Neutrophil (primary cell): ENCODE results near the gene FSTL4.

Experiments
- H3K27ac ChIP-seq: fragments of 200-600 bp; sonication (generic); 2 replicates; pipeline ENCODE4 v1.5.1; 2016; ENCODE audit warnings: mild to moderate bottlenecking, moderate library complexity
- H3K27me3 ChIP-seq: fragments of 200-600 bp; sonication (generic); 2 replicates; pipeline ENCODE4 v1.6.0; 2016; ENCODE audit warnings: mild to moderate bottlenecking
- H3K36me3 ChIP-seq: fragments of 200-600 bp; sonication (generic); 2 replicates; pipeline ENCODE4 v1.5.1; 2017
- H3K4me1 ChIP-seq, 2 experiments: fragments of 200-600 bp in 1 of 2; sonication (generic) in 1 of 2; 1 replicate in 1 of 2; 2 replicates in 1 of 2; pipeline versions ENCODE4 v1.5.1 to v1.6.1; 2013 to 2016; ENCODE audit warnings: low read depth in 1 of 2, low read length in 1 of 2, mild to moderate bottlenecking in 1 of 2, moderate library complexity in 1 of 2; ENCODE audit not compliant: control insufficient read depth in 1 of 2, insufficient read depth in 1 of 2
- H3K4me3 ChIP-seq, 2 experiments: fragments of 200-600 bp in 1 of 2; sonication (generic) in 1 of 2; 1 replicate in 1 of 2; 2 replicates in 1 of 2; pipeline ENCODE4 v1.5.1; 2013 to 2016; ENCODE audit warnings: low read depth in 1 of 2, low read length in 1 of 2, mild to moderate bottlenecking in 1 of 2, moderate library complexity in 1 of 2
- H3K9me3 ChIP-seq: fragments of 200-600 bp; sonication (generic); 2 replicates; pipeline ENCODE4 v1.5.1; 2016
- TF ChIP-seq, protein P1 (sequence below): fragments of 200-600 bp; sonication (generic); IDR thresholded peaks from 2 replicates; pipeline ENCODE4 v1.5.1; 2016; ENCODE audit warnings: antibody characterized with exemption

The FSTL4 gene

DNA sequence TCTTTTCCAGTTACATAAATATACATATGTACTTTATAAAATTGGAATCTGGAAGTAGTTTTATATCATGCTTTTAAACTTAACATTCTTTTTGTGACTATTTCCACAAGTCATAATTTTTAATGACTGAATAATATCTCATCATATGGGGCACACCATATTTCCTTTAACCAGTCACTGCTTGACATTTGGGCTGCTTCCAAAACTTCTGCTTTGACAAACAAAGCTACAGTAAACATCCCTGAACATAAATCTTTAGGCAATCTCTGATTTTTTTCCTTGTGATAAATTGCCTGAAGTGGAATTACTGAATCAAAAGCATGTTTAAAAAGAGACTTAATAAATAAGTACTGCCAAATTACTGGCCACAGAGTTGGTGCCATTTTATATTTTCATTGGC is 178.0 kb downstream of the FSTL4 start:
- Histone ChIP-seq H3K27me3 (peaks cover 81% of the 10 kb centered on the region), H3K36me3 (no peaks in the 10 kb centered on the region), H3K4me3 (no peak overlapping the region), H3K4me1 (no peaks in the 10 kb centered on the region), H3K9me3 (no peaks in the 10 kb centered on the region), H3K27ac (no peak overlapping the region)
- TF ChIP-seq, protein P1, sequence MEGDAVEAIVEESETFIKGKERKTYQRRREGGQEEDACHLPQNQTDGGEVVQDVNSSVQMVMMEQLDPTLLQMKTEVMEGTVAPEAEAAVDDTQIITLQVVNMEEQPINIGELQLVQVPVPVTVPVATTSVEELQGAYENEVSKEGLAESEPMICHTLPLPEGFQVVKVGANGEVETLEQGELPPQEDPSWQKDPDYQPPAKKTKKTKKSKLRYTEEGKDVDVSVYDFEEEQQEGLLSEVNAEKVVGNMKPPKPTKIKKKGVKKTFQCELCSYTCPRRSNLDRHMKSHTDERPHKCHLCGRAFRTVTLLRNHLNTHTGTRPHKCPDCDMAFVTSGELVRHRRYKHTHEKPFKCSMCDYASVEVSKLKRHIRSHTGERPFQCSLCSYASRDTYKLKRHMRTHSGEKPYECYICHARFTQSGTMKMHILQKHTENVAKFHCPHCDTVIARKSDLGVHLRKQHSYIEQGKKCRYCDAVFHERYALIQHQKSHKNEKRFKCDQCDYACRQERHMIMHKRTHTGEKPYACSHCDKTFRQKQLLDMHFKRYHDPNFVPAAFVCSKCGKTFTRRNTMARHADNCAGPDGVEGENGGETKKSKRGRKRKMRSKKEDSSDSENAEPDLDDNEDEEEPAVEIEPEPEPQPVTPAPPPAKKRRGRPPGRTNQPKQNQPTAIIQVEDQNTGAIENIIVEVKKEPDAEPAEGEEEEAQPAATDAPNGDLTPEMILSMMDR, result no peak

DNA sequence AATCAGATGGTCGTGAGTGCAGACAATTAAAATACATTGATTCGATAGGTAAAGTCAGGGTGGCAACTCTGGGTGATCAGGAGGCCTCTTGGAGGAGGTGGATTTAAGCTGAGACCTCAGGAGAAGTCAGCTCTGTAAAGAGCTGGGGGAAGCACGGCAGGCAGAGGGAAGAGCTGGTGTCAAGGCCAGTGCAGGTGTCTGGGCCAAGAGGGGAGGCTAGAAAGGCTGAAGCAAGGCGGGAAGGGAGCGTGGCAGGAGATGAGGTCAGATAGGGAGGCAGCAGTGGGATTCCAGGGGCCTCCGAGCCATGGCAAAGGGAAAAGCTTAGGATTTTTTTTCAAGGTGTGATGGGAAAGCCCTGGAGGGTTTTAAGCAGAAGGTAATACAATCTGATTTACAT is 178.7 kb downstream of the FSTL4 start:
- Histone ChIP-seq H3K9me3 (no peaks in the 10 kb centered on the region), H3K27ac (no peak overlapping the region), H3K27me3 (peaks cover 77% of the 10 kb centered on the region), H3K4me1 (no peaks in the 10 kb centered on the region), H3K36me3 (no peaks in the 10 kb centered on the region), H3K4me3 (no peak overlapping the region)
- TF ChIP-seq, protein P1, result no peak

DNA sequence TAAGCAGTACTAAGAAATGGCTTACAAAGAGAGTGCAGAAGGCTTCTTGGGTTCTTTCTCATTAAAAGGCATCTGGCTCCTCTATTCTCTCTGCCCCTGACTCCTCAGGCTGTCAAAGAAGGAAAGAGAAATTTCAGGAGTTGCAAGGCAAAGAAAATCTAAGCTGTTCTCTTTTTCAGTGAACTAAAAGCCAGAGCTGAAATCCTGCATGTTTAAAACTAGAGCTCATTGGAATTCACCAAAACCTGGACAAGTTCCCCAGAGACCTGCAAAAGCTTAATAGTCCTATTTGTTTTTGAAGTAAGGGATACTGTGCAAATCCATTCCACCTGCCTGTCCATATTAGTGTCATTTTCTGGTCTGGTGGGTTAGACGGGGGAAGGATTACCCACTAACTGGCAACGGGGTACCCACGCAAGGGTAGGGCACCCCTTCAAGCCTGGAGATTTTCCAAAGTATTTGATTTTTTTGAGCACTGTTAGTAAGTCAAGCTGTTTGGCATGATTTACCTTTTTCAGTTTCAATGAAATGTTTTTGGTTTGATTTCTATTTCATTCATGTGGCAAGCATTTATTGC is 179.3 kb downstream of the FSTL4 start:
- H3K9me3 ChIP-seq, result no peaks in the 10 kb centered on the region
- no peaks in the 10 kb centered on the region for H3K36me3 ChIP-seq
- H3K4me1 ChIP-seq, result no peaks in the 10 kb centered on the region
- peaks cover 71% of the 10 kb centered on the region for H3K27me3 ChIP-seq
- no peak overlapping the region for H3K27ac ChIP-seq
- no peak overlapping the region for H3K4me3 ChIP-seq
- TF ChIP-seq, protein P1, result no peak

DNA sequence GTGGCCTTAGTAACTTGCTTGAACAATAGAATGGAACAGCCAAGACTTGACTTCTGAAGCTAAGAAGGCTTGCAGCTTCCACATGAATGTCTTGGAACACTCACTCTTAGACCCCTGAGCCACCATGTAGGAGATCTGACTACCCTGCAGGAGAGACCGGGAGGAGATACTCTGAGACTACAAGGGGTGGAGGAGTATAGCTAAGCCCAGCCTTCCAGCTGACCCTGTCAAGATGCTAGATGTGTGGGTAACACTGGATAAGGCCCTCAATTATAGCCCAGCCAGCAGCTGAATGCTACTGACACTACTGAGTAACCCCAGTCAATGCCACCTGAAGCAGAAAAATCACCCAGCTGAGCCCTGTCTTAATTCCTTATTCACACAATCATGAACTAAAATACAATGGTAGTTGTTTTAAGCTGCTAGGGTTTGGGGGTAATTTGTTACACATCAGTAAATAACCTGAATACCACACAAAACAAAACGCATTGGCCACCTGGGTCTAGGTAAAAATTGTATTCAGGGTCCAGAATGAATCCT is 180.9 kb downstream of the FSTL4 start:
- TF ChIP-seq, protein P1, result no peak
- H3K27me3 ChIP-seq, result peaks cover 63% of the 10 kb centered on the region
- H3K4me1 ChIP-seq, result no peaks in the 10 kb centered on the region
- no peaks in the 10 kb centered on the region for H3K36me3 ChIP-seq
- no peak overlapping the region for H3K27ac ChIP-seq
- H3K4me3 ChIP-seq, result no peak overlapping the region
- H3K9me3 ChIP-seq, result no peaks in the 10 kb centered on the region

DNA sequence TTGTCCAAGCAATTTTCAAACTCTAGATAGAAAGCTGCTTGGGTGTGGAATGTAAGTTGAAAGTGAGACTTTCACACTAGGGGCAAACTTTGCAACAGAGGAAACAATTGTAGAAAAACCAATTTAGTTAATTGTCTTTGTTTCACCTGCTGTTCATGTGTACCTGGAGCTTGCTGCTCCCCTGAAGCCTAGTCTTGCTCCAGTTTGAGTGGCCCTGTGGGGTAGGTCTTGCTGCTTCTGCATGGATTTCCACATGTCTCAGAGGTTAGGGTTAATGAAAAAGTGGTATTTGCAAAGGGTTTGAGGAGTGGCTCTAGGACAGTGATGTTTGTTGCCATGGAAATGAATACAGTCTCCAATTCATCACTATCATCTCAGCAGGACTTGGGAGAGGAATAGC is 182.2 kb downstream of the FSTL4 start:
- TF ChIP-seq, protein P1, result no peak

More for the DNA sequence above, 182.2 kb downstream of the FSTL4 start:
- H3K36me3 ChIP-seq, result no peaks in the 10 kb centered on the region
- no peak overlapping the region for H3K27ac ChIP-seq
- peaks cover 61% of the 10 kb centered on the region for H3K27me3 ChIP-seq
- no peak overlapping the region for H3K4me3 ChIP-seq
- no peaks in the 10 kb centered on the region for H3K9me3 ChIP-seq
- H3K4me1 ChIP-seq, result no peaks in the 10 kb centered on the region
